ENCODE data around the gene KRT7.
"Not testable (repeated sequence)": the region's sequence is repeated elsewhere in the genome, so short reads cannot be mapped to it uniquely, and the experiment has no call there.

The KRT7 gene

DNA sequence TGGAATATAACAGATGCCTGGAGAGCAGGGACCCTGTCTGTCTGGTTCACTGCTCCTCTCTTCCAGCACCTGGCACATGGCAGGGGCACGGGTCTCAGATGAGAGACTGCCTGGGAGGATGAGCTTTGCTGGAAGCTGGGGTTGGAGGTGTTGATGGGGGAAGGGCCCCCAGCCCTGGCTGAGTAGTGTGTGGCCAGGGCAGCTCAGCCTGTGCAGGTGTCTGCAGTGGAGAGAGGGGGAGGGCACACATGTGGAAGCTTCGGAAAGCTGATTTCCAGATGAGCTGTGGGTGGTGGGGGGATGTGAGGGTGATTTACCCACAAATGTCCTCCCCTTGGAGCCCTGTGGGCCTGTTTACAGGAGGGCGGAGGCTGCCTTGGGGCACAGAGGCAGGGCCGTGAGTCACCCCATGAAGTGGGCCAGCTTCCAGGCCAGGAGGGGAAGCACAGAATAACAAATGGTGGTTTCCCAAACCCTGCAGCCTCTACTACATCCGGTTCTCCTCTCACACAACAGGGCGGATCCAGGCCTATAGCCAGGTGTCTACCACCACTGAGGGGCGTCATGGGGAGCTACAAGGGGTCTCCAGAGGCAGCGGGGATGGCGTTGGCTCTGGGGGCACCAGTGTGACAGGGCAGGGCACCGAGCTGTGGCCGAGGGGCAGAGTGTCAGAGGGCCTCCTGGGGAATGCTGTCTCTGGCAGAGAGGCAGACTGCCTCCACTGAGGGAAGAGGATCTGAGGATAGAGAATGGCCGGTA is 11.0 kb downstream of the KRT7 start:
- peak; percentile 65 for DNase-seq (ENCODE audit: low read depth)

GRCh38 chr12:52244615-52244994 is 11.6 kb downstream of the KRT7 start:
- DNase-seq (ENCODE audit: low read depth): no peak

GRCh38 chr12:52245259-52245961 is 12.4 kb downstream of the KRT7 start:
- no peak for DNase-seq (ENCODE audit: low read depth)

DNA sequence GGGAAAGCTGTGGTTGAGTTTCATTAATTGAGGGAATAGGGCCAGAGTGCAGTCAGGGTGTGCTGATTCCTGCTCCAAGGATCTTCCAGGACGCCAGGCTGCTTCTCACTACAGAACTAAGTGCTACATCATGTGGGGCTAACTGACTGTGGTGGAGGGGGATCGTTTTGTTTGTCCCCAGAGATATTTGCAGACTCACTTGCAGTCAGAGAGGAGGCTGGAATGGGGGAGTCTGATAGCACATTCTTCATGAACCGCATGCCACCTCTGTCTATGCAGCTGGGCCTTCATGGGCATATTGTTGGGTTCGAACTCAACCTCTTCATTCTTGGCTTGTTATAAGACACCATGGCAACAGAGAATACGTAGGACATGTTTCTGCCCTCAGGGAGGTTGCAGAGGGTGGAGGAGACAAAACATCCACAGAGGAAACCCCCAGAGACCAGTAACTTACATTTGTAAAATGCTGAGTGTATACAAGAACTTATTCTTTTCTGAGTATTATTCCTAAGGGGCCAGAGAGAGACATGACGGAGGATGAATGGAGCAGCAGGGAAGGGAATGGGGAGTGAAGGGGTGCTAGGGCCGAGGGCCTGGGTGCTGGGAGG is 13.0 kb downstream of the KRT7 start:
- DNase-seq (ENCODE audit: low read depth): no peak

DNA sequence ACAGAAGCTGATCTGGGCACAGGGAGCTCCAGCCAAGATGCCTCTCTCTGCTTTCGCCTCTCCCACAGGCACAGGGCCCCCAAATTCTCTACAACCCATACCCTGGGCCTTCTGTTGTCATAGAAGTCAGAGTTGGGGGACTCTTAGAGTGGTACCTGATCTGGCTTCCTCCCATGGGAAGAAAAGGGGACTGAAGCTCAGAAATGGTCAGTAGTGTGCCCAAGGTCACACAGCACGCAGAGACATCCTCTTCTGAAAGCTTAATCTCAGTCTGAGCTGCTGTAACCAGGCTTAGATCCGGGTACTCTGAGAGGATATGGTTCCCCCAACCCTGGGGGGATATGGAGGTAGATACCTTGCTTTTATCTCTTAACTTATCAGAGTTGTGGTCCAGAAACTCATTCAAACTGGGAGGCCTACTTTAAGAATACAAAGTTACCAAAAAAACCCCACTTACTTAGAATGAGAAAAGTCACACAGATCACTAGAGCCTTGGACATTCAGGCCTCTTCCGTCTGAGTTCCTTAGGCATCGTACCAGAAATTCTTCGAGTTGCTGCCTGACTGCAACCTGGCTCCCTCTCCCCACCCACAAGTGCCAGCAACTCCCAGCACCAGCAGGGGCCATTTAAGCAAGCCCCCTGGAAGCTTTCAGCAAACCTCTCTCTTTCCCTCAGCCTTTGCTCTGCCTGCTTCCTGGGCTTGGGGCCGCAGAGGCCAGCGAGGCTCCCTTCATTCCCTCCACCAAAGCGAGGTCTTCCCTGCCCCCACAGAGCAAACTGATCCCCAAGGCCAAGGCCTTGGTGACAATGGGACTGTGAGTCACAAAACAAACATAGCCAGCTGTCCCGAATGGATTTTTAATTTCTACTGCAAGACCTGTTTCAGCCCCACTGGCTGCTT is 13.9 kb downstream of the KRT7 start:
- no peak for DNase-seq (ENCODE audit: low read depth)

DNA sequence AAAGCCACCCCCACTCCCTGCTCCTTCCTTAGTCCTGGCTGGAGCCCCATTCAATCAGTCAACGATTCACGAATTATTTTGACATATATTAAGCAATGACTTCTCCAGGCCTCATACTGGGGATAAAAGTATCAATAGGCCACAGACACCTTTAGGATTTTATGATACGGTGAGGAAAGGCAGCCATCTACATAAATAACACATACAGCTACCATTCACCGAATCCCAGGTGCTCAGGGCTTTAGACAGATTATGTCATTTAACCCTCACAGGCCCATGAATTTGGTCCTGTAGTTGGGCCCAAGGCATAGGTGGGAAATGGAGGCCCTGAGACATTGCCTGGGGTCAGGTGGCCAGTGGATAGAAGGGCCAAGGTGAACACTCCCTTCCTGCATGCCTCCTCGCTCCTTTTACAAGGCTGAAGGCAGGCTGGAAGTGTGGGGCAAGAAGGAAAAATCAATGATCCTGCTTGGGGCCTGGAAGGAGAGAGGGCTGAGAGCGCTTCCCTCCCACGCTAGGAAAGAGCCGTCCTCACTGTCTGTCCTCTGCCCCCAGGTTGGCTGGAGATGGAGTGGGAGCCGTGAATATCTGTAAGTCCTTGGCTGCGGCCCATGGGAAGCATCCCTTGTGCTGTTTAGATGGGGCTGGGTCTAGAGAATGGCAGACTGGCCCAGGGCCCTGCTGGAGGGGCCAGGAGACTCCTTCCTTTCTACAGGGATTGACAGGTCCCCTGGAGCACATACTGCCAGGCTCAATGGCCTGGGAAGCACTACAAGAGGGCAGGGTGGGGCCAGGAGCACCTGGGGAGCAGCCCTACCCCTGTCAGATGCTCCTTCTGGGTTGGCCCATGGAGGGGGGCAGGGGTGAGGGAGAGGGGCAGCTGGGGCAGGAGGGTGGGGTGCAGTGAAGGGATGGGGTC is 14.8 kb downstream of the KRT7 start:
- DNase-seq (ENCODE audit: low read depth): no peak

DNA sequence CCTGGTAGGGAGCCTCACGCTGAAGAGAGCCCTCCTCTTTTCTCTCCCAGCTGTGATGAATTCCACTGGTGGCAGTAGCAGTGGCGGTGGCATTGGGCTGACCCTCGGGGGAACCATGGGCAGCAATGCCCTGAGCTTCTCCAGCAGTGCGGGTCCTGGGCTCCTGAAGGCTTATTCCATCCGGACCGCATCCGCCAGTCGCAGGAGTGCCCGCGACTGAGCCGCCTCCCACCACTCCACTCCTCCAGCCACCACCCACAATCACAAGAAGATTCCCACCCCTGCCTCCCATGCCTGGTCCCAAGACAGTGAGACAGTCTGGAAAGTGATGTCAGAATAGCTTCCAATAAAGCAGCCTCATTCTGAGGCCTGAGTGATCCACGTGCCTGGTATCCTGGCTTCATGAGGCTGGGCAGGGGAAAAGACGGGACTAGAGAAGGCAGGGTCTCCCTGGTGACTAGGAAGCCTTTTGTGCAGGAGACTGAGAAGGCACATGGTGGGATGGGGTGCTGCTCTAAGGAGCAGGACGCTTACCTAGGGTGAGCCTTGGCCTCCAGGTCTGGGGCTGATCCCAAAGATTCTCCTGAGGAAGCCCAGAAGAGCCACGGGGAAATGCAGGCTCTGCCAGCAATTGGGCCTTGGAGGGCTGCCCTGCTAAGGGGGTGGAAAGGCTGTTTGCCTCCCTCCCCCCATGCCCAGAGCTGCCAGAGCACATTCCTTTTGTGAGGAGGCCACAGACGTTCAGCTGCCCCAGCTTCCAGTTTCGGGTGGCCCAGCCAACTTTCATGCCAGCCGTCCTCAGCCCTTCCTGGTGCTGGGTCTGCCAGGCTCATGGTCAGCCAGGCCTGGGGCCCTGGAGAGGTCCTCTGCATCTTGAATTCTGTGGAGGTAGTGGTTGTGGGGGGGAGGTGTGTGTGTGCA is 15.8 kb downstream of the KRT7 start:
- no peak for DNase-seq (ENCODE audit: low read depth)

DNA sequence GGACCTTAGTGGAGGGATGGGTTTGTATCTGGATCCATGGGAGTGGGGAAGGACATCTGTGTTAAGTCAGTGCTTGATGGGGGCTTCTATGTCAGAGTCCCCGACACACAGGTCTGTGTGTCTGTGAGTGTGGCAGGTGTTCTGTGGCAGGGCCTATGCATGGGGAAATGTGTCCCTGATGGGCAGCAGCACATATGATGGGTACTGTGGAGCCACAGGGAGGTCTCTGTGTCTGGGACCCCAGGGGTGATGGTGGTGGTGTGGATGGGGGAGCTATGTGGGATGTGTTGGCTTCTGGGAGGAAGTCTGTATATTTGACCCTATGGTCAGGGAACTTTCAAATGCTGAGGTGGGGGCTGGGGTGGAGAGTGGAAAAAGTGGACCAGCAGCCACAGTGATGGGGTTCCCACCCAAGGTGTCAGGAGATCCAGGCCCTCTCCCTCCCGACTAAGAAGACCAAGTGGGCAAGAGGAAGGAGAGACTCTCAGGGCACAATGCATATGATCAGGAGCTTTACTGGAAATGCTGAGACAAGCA is 16.5 kb downstream of the KRT7 start:
- no peak for DNase-seq (ENCODE audit: low read depth)

DNA sequence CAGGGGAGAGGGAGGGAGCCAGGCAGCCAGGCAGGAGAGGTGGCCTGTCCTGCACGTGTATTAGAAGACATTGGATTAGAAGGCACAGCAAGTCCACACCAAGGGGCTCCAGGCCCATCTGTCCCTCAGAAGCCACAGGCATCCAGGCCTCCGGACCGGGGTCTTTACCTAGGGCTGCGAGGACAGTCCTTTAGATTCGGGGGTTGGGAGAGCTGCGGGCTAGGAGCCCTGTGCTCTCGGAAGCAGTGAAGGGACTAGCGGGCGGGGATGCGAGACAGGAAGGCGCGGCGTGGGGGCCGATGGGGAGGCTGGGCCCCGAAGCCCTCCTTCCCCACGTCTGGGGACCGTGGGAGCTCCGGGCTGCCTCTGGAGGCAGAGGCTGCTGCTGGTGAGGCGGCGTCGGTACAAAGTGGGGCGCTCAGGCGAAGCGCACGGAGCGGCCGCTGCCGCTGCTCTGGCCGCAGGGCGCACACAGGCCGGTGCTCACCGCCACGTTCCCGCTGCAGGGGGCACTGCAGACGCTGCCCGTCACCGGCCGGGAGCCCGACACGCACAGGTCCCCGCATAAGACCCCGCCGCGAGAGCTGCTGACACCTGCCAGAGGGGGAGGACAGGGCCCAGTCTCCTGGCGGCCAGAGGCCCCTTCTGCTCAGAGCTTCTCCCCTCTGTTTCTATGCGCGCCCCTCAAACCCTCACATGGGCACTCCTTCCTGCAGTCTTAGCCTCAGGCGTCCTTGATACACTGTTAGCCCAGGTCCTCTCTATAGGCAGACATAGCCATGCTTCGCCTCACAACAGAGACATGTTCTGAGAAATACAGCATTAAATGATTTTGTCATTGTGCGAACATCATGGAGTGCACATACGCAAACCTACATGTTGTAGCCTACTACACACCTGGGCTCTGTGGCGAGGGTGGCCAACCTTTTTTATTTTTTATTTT is 17.3 kb downstream of the KRT7 start:
- no peak for DNase-seq (ENCODE audit: low read depth)

DNA sequence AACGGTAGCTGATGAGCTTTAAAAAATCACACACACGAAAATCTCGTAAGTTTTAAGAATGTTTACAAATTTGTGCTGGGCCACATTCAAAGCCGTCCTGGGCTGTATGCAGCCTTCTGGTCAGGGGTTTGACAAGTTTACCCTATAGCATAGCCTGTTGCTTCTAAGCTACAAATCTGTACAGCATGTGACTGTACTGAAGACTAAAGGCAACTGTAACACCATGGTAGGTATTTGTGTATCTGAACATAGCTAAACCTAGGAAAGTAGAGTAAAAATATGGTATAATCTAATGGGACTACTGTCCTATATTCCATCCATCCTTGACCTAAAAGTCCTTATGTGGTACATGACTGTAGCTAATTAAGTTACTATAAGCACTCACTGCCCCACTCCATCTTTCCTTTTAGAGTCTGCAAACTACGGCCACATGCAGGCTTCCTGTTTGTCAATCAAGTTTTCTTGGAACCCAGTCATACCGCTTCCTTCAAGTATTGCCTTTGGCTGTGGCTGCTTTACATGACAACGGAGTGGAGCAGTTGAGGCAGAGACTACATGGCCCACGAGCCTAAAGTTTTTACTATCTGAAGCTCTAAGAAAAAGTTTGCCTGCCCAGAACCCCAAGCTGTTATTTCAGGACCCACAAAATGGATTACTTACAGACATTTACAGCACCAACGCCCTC is 18.5 kb downstream of the KRT7 start:
- DNase-seq (ENCODE audit: low read depth): no peak

DNA sequence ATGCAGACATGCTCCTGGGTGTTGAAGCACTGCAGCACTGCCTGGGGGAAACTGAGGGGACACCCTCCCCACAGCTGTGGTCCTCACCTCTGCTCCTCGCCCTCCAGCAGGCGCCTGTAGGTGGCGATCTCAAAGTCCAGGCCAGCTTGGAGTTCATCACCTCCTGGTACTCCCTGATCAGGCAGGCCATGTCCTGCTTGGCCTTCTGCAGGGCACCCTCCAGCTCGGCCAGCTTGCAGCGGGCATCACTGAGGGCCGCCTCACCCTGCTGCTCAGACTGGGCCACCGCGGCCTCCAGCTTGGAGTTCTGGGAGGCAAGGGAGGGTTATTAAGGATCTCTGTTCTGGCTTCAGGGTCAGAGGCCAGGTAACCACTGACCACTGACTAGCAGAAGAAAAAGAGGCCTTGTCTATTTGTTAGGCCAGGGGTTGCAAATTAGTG is 19.2 kb downstream of the KRT7 start:
- DNase-seq (ENCODE audit: low read depth): not testable (repeated sequence)

DNA sequence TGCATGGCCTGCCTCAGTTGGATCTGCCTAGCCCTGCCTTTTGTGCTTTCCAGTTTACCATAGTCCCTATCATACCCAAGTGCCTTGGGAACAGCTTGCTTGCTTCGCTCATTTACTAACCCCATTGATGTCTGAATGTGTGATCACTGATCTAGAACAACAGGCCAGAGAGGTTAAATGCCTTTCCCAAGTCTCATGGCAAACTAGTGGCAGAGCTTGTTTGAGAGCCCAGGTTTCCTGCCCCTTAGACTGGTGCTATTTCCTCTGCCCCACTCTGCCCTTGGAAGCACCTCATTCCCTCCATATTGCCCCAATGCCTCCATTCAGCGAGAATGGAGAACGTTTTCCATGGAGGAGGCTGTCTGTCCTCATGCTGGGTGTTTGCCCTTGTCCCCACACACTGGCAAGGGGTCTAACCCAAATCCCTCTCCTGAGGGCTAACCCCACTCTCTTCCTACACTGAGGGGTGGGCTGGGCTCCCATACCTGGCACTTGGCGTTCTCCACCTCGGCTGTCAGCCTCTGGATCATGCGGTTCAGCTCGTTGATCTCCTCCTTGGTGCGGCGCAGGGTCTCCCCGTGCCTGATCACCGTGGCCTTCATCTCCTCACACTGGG is 19.8 kb downstream of the KRT7 start:
- DNase-seq (ENCODE audit: low read depth): no peak

GRCh38 chr12:52253391-52254179 is 20.5 kb downstream of the KRT7 start:
- no peak for DNase-seq (ENCODE audit: low read depth)

DNA sequence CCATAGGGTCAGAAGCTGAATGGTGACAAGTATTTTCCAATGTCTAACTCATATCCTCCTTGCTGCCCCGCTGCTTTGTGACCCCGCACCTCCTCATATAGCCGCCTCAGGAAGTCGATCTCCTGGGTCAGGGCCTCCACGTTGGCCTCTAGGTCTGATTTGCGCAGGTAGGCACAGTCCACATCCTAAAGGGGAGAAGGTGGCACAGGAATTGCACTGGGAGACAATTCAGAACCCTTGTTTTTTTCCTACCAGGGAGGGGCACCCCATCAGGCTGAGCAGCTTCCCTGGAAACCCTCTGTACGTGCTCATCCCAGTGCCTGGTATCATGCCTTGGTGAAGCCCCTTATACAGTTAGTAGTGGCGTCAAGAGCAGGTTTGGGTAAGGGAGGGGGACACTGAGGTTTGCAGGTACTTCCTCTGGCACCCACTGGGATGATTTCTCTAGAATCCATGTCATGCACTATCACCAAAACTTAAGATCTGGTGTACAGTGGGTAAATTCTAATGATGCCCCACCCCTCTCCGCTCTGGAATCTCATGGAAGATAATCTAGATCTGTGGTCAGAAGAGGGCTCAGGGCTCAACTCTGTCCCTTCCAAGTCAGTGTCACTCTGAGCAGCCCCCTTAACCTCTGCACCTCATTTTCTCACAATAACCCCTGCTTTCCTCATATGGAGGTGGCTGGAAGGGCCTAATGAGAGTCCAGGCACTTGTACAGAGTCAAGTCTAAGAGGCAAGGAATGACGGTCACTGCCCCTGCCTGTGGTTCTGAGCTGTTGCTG is 21.3 kb downstream of the KRT7 start:
- no peak for DNase-seq (ENCODE audit: low read depth)

DNA sequence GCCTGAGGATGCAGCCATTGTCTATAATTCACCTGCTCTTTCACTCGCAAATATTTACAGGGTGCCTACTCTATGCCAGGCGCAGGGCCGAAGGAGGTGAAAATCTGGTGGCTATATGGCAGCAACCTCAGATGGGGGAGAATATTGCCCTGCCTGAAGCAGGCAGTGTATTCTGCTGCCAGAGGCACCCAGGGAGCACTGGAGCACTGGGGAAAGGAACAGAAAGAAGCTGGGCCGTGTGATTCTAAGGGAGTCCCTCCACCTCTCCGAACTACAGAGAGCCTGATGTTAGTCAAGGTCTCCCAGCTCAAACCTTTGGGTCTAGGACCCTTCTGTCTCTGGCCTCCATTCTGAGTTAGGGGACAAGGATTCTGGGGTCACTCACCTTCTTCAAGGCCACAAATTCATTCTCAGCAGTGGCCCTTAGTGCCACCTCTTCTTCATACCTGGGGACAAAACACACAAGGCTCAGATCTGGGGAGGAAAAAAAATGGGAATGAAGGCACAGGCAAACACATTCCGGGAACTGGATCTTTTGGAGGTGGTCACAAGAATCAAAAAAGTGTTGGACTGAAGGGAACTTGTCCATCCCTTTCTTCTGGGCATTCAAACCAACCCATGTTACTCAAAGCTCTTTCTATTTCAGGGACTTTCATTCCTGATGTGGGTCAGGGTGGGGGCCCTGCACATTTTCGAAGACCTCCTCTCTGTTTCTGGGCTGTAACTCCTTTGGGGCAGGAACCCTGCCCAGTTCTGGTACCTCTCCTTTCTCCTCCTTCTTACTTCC is 22.1 kb downstream of the KRT7 start:
- no peak for DNase-seq (ENCODE audit: low read depth)

Measured in activated T-cell treated with anti-CD3 and anti-CD28 coated beads for 48 hours (primary cell).